ENCODE results near the gene CAV2. TPM values are rescaled to one million over a fixed set of nuclear protein-coding genes. Genes with fewer than 3 reads are reported as not detected.

Gene CAV2
- total and polyA plus RNA-seq, 2 of the 8 experiments (the other 6 are each of a cell fraction or from before 2014, with no cell fraction given) = 2.8 to 4.7 TPM

DNA sequence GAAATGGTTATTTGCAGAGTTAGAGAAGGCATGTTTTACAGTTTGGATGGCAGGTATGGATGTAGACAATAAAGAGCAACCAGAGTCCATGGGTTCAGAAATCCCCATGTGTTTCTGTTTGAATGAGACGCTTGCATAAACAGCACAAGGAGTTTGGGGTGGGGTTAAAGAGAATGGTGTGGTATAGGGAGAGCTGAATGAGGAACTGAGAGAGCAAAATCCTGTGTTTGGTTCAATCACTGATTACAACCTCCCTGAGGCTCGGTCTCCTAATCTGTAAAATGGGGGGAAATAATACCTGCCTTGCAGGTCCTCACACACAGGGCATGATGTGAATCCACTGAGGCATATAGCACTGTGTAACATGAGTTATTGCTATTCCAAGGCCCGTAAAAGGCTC lies 49.0 kb downstream of the CAV2 start:
- H3K4me1 ChIP-seq (replicated peaks in 1 of 4; ENCODE audit: control insufficient read depth in 3 of 4, insufficient read depth in 4 of 4, low read length in 3 of 4) = no peaks in the 10 kb centered on the region
- no peak overlapping the region for H2BK20ac ChIP-seq (ENCODE audit: low read length)
- H3K18ac ChIP-seq (ENCODE audit: extremely low read depth, low read length) = no peak overlapping the region
- no peaks in the 10 kb centered on the region for H3K9me3 ChIP-seq (ENCODE audit: insufficient read depth in 2 of 2, low read depth in 1 of 2, low read length in 1 of 2)
- ChIA-PET POLR2A (ENCODE audit: partially characterized antibody) (no interaction called here), CTCF (ENCODE audit: partially characterized antibody) (interaction anchor here (2.5 kb wide), 1 partner anchor 23 kb away, joined by 8 read pairs; no protein-coding TSS in a partner anchor)
- no peaks in the 10 kb centered on the region for H4K20me1 ChIP-seq (replicated peaks in 1 of 2; ENCODE audit: control insufficient read depth in 1 of 2, insufficient read depth in 2 of 2, low read length in 2 of 2)
- TF ChIP-seq TCF12 (IDR thresholded peaks at IDR 0.05; ENCODE audit: low read depth, low read length) (no peak), CREB1 (IDR thresholded peaks at IDR 0.05) (no peak), SIX5 (IDR thresholded peaks at IDR 0.05; ENCODE audit: low read depth, low read length) (no peak), CBX8 (IDR thresholded peaks at IDR 0.05; ENCODE audit: borderline replicate concordance, low read depth, low read length) (no peak), BRCA1 (IDR thresholded peaks at IDR 0.05; ENCODE audit: low read depth, low read length) (no peak)
- H3K27ac ChIP-seq (ENCODE audit: low read depth, low read length) = no peak overlapping the region
- H3K36me3 ChIP-seq (ENCODE audit: control insufficient read depth in 2 of 4, insufficient read depth in 4 of 4, low read length in 3 of 4) = no peaks in the 10 kb centered on the region
- DNase-seq (ENCODE audit: low read depth in 1 of 2, low spot score in 2 of 2) (no peak), FAIRE-seq (no peak)
- no peak overlapping the region for H3K4ac ChIP-seq (replicated peaks; ENCODE audit: insufficient read length, low read depth, low read length)
- no peak overlapping the region for H3K56ac ChIP-seq (replicated peaks; ENCODE audit: insufficient read length, low read depth, low read length)
- no peak overlapping the region for H2BK120ac ChIP-seq (replicated peaks; ENCODE audit: low read depth, low read length)
- H3K79me1 ChIP-seq (ENCODE audit: low read depth, low read length) = no peaks in the 10 kb centered on the region
- H3K9ac ChIP-seq (replicated peaks in 1 of 4; ENCODE audit: extremely low read depth in 1 of 4, low read depth in 3 of 4, low read length in 3 of 4) = no peak overlapping the region
- no peak overlapping the region for H2BK12ac ChIP-seq (ENCODE audit: low read depth, low read length)
- H3K4me2 ChIP-seq (ENCODE audit: insufficient read depth in 1 of 2, low read depth in 2 of 2, low read length in 2 of 2) = no peak overlapping the region
- no peaks in the 10 kb centered on the region for H3K23me2 ChIP-seq (ENCODE audit: low read depth, low read length)
- no peaks in the 10 kb centered on the region for H3K79me2 ChIP-seq (ENCODE audit: control insufficient read depth in 1 of 2, insufficient read depth in 2 of 2, low read length in 2 of 2)
- H4K91ac ChIP-seq (replicated peaks; ENCODE audit: insufficient read length, low read length) = no peak overlapping the region
- 90% methylated on average over 3 of the region's 3 CpGs; no CpG with 5 or more reads in 1 of the 2 experiments for WGBS, 2 experiments (ENCODE audit: extremely low coverage in 1 of 2, insufficient coverage in 1 of 2, insufficient read length in 1 of 2, insufficient replicate concordance in 2 of 2, low coverage in 1 of 2, low lambda C conversion rate in 2 of 2, missing lambda C conversion rate in 1 of 2)
- no peak overlapping the region for H2BK5ac ChIP-seq (ENCODE audit: low read depth, low read length)
- H3K27me3 ChIP-seq (replicated peaks in 1 of 4; ENCODE audit: control insufficient read depth in 3 of 4, extremely low read depth in 1 of 4, insufficient read depth in 3 of 4, low read length in 3 of 4) = no peaks in the 10 kb centered on the region
- H3K23ac ChIP-seq (ENCODE audit: insufficient read length) = no peak overlapping the region
- no peak overlapping the region for H3K4me3 ChIP-seq (ENCODE audit: extremely low read depth in 1 of 4, insufficient read depth in 2 of 4, low read depth in 3 of 4, low read length in 4 of 4)
- H2AK5ac ChIP-seq (ENCODE audit: low read depth, low read length) = no peak overlapping the region
- H2AFZ ChIP-seq (ENCODE audit: low read length) = no peak overlapping the region
- H3K14ac ChIP-seq (ENCODE audit: insufficient read length) = no peak overlapping the region
- no peak overlapping the region for H4K5ac ChIP-seq (ENCODE audit: insufficient read length, low read depth, low read length)
- no peak overlapping the region for H4K8ac ChIP-seq (ENCODE audit: extremely low read depth, insufficient read depth, low read length)
- H2BK15ac ChIP-seq (ENCODE audit: low read length) = no peak overlapping the region
